ENCODE results near the gene LAPTM5.

DNA sequence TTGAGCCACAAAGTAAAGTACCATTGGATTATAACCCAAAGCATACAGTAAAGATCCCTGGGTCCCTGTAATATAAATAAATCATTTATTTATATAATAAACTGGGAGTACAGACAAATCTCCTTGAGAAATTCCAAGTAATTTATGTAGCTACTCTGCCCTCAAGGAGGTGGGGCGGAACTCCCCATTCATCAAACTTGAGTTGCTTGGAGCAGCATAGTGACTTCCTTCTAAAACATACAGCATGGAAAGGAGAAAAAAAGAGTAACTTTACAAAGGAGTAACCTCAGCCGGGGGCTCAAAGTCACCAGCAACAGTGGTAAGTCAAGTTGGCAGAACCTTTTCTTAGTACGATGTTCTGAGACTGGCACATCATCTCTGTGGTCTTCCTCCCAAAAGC lies 4.5 kb downstream of the LAPTM5 start:
- TF ChIP-seq HDGF (IDR thresholded peaks at IDR 0.05): no peak
- TF ChIP-seq TCF3 (IDR thresholded peaks at IDR 0.05; ENCODE audit: borderline replicate concordance, insufficient read depth, low read depth, low read length): no peak
- TF ChIP-seq, protein P1, sequence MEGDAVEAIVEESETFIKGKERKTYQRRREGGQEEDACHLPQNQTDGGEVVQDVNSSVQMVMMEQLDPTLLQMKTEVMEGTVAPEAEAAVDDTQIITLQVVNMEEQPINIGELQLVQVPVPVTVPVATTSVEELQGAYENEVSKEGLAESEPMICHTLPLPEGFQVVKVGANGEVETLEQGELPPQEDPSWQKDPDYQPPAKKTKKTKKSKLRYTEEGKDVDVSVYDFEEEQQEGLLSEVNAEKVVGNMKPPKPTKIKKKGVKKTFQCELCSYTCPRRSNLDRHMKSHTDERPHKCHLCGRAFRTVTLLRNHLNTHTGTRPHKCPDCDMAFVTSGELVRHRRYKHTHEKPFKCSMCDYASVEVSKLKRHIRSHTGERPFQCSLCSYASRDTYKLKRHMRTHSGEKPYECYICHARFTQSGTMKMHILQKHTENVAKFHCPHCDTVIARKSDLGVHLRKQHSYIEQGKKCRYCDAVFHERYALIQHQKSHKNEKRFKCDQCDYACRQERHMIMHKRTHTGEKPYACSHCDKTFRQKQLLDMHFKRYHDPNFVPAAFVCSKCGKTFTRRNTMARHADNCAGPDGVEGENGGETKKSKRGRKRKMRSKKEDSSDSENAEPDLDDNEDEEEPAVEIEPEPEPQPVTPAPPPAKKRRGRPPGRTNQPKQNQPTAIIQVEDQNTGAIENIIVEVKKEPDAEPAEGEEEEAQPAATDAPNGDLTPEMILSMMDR (IDR thresholded peaks at IDR 0.05 in 2 of 3, conservative IDR thresholded peaks at IDR 0.05 in 1 of 3; ENCODE audit: control insufficient read depth in 2 of 3, extremely low read depth in 1 of 3, insufficient read depth in 1 of 3, low read depth in 3 of 3, low read length in 3 of 3): no peak
- TF ChIP-seq CEBPZ (IDR thresholded peaks at IDR 0.05; ENCODE audit: low read depth, low read length): no peak
- no peak for TF ChIP-seq CUX1 (IDR thresholded peaks at IDR 0.05; ENCODE audit: insufficient replicate concordance, low read depth, low read length)
- TF ChIP-seq HCFC1 (IDR thresholded peaks at IDR 0.05; ENCODE audit: low read length): no peak
- TF ChIP-seq CBFB (IDR thresholded peaks at IDR 0.05; ENCODE audit: low read depth): no peak
- no peak for TF ChIP-seq STAT1 (conservative IDR thresholded peaks at IDR 0.05)

Data from GM12878 (cell line).